ENCODE measurements around the gene FBXO21.
"Not testable (repeated sequence)": the region's sequence is repeated elsewhere in the genome, so short reads cannot be mapped to it uniquely, and the experiment has no call there.

Gene FBXO21

GRCh38 chr12:117199956-117200744 is 9.9 kb upstream of the FBXO21 start:
- not testable (repeated sequence) for DNase-seq

GRCh38 chr12:117196334-117196733 is 6.1 kb upstream of the FBXO21 start:
- not testable (repeated sequence) for DNase-seq

GRCh38 chr12:117195027-117195426 is 4.8 kb upstream of the FBXO21 start:
- DNase-seq, result not testable (repeated sequence)

GRCh38 chr12:117193903-117194302 is 3.6 kb upstream of the FBXO21 start:
- DNase-seq, result no peak

- not testable (repeated sequence) for DNase-seq
Observed at GRCh38 chr12:117192581-117192980, 2.3 kb upstream of the FBXO21 start.

GRCh38 chr12:117192057-117192456 is 1.8 kb upstream of the FBXO21 start:
- DNase-seq, result no peak

GRCh38 chr12:117189725-117190209 is 503 bp downstream of the FBXO21 start:
- DNase-seq, result peak; percentile 36

- no peak for DNase-seq
Observed at GRCh38 chr12:117188961-117189724, 1.1 kb downstream of the FBXO21 start.

GRCh38 chr12:117188121-117188665 is 2.1 kb downstream of the FBXO21 start:
- DNase-seq, result no peak

- DNase-seq, result no peak
Observed at GRCh38 chr12:117187421-117187820, 2.8 kb downstream of the FBXO21 start.

- DNase-seq, result no peak
Observed at GRCh38 chr12:117182866-117183265, 7.4 kb downstream of the FBXO21 start.

- not testable (repeated sequence) for DNase-seq
Observed at GRCh38 chr12:117181468-117181843, 8.8 kb downstream of the FBXO21 start.

GRCh38 chr12:117180758-117181467 is 9.4 kb downstream of the FBXO21 start:
- no peak for DNase-seq

- DNase-seq, result no peak
Observed at GRCh38 chr12:117178745-117179144, 11.5 kb downstream of the FBXO21 start.

GRCh38 chr12:117178301-117178700 is 12.0 kb downstream of the FBXO21 start:
- no peak for DNase-seq

GRCh38 chr12:117172168-117172567 is 18.1 kb downstream of the FBXO21 start:
- DNase-seq, result no peak

- no peak for DNase-seq
Observed at GRCh38 chr12:117171499-117172162, 18.6 kb downstream of the FBXO21 start.

GRCh38 chr12:117169548-117169947 is 20.7 kb downstream of the FBXO21 start:
- DNase-seq, result no peak

GRCh38 chr12:117168976-117169375 is 21.3 kb downstream of the FBXO21 start:
- DNase-seq, result no peak

GRCh38 chr12:117167769-117168168 is 22.5 kb downstream of the FBXO21 start:
- no peak for DNase-seq

- no peak for DNase-seq
Observed at GRCh38 chr12:117166107-117166506, 24.2 kb downstream of the FBXO21 start.

- no peak for DNase-seq
Observed at GRCh38 chr12:117165342-117165741, 24.9 kb downstream of the FBXO21 start.
